Activated CD4-positive, alpha-beta T cell treated with anti-CD3 and anti-CD28 coated beads, Interleukin-2, amount 50 U/mL, for 48 hours (primary cell): Measurements from ENCODE around the gene PCIF1.
"Not testable (repeated sequence)": the region's sequence is repeated elsewhere in the genome, so short reads cannot be mapped to it uniquely, and the experiment has no call there.

Source experiments
- DNase-seq, 2 experiments: peaks; one replicate each; pipeline ENCODE4 v3.0.0-alpha.2; 2020

Gene PCIF1

DNA sequence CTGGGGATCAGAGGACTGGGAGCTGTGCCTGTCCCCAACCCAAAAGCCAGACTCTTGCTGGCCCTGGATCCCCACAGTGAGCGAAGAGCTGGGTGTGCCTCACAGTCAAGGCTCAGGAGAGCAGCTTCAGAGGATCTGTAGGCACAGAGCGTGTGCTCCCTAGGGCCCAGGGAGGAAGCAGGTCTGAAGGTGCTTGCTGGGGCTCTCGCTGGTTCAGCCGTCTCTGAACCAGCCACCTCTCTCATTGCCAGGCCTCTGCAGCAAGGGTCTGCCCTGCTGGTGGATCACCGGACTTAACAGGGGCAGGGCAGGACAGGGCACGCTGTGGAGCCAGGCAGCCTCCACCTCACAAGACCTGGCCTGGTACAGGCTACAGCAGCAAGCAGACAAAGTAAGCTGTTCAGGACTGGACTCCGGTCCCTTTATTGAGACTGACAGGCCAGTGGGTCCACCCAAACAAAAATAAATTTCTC is 13.8 kb downstream of the PCIF1 start:
- DNase-seq, result no peak

DNA sequence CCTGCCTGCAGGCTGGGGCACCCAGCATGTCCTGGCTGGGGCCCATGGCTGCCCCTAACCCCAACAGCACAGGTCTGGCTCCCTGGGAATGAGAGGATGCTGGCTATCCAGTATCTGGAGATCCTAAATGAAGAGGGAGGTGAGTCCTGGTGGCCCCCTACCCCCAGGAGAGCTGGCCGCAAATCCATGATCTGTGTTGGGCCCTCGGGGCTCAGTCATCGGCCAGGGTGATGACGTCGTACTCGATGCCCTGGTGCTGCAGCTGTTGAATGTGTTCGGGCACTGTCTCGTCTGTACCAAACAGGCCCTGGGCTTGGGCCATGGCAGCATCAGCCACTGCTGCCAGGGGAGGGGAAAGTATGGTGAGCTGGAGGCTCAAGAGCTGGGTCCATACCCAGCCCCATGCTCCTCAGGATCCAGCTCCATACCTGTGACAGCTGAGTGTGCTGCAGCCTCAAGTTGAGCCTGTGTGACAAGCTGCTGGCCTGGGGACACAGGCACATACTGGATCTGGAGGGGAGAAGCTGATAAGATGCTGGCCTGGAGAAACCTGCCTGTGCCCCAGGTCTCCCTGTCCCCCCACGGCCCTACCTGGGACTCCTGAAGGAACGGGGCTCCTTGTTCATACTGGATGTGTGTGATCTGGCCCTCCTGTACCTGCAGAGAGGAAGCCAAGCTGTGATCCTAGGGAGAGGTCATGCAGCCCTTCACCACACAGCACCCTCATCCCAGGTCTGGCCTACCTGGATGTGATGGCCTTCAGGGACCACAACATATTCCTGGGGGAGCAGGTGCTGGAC is 14.5 kb downstream of the PCIF1 start:
- DNase-seq, result no peak

DNA sequence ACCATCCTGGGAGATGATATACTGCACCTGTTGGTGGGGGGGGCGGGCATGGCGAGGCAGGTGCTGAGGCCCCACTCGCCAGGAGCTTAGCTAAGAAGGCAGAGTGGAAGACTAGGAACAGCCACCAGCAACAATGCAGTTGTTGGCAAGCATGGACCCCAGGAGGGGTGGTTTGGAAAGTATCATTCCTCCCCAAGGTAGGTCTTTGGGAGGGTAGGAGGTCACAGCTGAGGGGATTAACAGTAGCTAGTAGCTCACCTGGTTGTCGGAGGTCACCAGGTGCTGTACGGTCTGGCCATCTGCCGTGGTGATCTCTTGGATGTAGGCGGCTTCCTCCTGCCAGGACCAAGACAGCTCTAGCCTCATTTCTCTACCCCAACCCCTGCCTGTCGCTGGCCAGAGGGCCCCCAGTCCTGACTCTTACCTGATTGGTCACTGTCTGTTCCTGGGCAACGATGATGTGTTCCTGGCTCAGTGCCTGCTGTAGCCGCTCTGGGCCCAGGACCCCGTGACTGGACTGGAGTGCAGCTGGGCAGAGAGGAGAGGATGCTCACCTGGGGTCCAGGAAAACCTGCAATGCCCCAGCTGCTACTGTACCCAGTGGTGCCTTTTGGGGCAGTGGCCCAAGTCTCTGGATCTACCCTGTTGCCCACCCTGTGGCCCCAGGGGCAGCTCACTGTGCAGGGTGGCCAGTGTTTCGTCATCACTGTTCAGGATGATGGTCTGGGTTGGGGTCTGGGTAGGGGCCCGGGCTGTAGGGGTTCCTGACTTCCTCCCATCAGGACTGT is 15.3 kb downstream of the PCIF1 start:
- DNase-seq, result no peak

DNA sequence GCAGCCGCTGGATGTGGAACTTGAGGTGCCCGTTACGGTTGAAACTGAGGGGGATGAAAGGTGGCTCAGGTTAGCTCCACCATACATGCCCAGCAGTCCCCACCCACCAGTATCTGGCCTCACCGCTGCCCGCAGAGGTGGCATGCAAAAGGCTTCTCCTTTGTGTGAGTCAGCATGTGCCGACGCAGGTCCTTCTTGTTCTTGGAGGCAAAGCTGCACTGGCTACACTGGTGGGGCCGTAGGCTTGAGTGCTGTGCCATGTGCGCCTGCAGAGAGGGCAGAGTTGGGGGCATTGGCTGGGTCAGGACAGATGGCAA is 15.8 kb downstream of the PCIF1 start:
- no peak for DNase-seq

DNA sequence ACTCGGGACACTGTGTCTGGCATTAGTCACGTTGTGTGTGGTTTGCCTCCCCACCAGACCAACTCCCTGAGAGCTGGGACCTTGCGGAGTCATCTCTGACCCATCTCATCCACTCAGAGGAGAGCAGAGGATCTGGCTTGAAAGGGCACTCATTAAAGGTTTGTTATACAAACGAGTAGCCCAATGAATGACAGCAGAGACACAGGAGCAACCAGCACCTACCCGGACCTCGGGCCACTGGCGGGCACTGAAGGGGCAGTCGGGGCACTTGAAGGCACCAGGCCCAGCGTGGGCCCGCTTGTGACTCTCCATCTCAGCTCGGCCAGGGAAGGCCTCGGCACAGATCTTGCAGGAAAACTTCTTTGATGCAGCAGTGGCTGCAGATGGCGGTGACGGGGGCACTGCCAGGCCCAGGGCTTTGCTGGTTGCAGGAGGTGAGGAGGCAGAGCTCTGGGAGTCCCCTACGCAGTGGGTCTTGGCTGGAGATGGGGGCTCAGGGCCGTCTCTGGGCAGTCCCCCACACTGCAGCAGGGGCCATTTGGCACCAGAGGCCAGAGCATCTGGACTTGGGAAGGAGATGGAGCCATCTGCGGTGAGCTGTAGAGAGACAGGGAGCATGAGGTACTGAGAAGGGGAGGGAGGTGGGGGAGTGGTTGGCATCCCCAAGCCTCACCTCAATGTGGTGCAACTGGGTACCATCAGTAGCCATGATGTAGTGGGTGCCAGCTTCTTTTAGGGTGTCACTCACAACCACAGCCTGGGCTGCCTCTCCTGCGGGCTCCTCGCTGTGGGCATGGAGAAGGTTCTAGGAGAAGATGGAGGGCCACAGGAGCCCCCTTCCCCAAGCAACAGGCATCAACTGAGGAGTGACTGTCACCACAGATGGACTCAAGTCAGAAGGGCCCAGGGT is 17.7 kb downstream of the PCIF1 start:
- DNase-seq, result no peak

DNA sequence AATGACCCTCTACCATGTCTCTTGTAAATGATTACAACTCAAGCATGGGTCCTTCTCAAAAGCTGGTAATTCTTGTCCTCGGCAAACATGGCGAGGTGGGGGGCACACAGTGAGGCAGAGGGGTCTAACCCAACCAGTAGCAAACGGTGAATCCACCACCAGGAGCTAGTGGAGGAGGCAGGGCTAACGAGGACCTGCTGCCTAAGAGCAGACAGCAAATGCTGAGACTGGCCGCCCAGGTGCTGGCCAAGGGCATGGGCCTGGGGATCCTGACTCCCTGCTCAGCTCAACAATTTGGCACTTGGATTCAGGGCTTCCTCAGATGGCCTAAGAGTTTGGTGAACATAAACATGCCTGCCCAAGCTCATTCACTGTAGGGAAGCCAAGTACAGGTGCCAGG is 18.4 kb downstream of the PCIF1 start:
- no peak for DNase-seq

DNA sequence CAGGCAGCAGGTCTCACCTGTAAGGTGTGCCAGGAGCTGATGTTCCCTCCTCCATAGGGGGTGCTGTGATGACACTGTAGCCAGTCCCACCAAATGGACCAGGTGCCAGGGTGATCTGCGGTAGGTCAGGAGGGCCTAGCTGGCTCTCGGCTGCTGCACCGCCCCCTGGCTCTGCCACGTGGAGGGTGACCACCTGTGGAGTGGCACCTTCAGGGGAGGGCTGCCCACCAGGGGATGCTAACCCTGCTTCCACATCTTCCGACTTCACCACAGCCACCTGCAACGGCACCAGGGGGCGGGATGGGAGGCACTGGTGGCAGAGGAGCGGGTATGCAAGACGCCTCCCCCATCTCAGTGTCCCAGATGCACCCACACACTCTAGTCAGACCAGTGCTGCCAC is 19.2 kb downstream of the PCIF1 start:
- no peak for DNase-seq

DNA sequence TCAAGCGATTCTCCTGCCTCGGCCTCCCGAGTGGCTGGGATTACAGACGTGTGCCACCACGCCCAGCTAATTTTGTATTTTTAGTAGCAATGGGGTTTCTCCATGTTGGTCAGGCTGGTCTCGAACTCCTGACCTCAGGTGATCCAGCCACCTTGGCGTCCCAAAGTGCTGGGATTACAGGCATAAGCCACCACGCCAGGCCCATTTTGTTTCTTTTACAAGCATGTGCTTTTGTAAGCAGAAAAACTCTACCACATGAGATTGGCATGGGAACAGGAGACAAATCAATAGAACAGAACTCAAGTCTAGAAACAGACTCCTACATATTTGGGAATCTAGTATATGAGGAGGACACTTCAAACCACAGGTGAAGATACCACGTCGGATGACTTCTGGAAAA is 21.8 kb downstream of the PCIF1 start:
- DNase-seq, result not testable (repeated sequence)

DNA sequence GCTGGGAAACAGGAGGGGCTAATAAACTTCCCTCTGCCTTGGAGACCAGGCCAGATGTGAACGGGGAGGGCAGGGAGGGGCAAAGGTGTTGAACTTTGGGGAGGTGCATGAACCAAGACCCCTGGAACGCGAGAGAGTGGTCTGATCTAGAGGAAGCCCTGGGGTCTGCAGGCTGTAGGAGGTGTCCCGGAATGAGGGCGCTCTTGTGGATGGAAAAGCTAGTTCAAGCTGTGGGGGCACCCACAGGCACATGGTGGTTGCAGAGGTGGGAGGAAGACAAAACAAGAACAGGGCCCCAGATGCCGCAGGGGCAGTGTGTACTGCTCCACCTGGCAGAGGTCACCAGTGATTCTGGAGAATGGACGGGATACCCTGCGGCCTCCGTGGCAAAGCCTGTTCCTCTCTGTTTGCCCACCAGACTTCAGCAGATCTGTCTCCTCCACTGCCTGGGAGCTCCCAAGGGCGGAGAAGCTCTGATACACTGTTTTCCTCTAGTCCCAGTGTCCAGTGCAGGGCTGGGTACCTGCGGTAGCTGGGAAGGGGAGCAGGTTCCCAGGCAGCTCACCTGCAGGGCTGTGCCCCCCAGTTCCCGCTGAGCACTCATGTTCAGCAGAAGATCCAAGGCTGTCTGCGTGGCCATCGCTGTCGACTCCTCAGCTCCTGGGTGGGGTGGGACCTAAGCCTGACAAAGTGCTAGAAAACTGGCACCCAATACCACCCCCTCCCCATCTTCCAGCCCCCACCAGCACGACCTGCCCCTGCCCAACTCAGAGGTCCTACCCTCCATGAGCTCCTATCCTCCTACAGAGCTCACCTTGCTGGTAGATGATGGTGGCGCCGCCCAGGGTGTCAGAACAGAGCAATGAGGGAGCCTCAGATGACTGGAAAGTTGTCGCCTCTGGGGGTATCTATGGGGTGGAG is 22.8 kb downstream of the PCIF1 start:
- DNase-seq, result no peak

DNA sequence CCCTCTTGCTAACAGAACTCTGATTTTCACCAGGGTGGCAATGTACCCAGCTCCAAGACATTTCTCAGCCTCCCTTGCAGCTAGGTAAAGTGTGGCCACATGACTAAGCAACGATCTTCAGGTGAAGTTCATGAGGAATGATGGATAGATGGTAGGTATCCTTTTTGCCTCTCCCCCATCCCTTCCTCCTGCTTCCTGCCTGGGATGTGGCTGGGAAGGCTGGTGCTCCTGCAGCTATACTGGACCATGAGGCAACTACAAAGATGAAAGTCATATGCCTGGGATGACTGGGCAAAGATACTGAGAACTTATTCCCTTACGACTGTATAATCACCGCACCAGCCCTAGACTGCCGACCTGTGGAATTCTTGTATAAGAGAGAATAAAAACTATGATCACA is 24.1 kb downstream of the PCIF1 start:
- no peak for DNase-seq

DNA sequence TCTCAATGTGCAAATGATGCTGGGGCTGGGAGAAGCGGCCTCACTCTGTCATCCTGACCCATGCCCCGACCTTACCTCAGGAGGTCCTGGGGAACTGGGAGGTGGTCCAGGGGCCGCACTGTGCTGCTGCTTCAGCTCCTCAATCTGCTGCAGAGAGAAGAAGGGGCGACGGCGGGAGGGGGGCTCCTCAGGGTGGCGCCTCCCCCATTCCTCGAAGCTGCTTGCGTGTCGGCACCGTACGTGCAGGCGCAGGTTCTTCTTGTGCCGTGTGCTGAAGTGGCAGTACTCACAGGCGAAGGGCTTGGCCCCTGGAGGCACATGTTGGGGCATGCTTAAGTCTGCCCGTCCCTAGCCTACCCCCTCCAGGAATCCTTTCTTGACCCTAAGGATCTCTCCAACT is 24.6 kb downstream of the PCIF1 start:
- DNase-seq, result no peak

DNA sequence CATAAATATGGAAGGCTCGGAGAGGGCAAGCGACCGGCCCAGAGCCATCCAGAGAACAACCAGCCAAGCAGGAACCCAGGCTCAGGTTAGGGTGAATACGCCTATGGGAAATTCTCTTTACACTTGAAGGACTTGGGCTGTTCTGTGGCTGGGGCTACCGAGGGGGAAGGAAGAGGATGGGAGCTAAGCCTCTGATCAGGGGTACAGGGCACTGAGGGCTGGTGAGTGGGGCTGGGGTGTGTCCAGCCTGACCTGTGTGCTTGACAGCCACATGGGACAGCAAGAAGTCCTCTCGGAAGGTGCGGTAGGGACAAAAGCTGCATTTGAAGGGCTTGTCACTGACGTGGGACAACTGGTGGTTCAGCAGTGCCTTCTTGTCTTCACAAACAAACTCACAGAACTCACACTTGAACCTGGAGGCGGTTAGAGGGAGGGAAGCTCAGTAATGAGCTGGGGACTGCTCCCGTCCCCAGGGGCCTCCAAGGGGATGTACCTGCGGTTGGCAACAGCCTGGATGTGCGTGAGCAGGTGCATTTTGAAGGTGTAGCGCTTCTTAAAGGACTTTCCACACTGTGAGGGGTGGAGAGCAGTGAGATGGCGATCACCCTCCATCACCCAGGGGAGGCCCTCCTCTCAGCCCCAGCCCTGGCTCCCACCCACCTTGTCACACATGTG is 25.6 kb downstream of the PCIF1 start:
- no peak for DNase-seq

DNA sequence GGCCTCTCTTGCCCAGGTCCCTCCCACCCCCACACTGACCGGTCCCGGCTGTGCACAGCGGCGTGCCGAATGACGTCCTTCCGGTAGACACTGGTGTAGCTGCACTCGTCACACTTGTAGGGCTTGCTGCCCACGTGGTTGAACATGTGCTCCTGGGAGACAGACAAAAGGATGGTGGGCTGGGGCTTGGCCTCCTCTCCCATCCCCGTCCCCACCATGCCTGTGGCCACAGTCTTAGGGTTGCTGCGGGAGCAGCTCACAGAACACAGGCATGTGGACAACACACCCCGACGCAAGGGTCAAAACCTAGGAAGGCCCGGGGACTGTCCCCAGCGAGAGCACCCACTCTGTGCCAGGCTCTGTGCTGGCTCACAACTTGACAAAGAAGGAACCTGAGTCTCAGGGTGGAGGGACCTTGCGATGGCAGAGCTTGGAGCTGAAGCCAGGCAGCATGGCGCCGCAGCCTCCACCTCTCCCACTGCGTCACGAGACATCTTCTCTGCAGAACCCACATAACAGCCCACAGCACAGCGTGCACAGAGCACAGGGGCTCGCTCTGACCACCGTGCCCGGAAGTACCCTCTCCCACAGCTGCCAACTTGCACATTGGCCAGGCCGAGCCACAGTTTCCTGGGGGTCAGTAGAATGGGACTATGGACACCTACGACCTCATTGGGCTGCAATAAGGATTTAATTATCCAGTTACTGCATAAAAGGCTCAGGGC is 27.7 kb downstream of the PCIF1 start:
- no peak for DNase-seq

DNA sequence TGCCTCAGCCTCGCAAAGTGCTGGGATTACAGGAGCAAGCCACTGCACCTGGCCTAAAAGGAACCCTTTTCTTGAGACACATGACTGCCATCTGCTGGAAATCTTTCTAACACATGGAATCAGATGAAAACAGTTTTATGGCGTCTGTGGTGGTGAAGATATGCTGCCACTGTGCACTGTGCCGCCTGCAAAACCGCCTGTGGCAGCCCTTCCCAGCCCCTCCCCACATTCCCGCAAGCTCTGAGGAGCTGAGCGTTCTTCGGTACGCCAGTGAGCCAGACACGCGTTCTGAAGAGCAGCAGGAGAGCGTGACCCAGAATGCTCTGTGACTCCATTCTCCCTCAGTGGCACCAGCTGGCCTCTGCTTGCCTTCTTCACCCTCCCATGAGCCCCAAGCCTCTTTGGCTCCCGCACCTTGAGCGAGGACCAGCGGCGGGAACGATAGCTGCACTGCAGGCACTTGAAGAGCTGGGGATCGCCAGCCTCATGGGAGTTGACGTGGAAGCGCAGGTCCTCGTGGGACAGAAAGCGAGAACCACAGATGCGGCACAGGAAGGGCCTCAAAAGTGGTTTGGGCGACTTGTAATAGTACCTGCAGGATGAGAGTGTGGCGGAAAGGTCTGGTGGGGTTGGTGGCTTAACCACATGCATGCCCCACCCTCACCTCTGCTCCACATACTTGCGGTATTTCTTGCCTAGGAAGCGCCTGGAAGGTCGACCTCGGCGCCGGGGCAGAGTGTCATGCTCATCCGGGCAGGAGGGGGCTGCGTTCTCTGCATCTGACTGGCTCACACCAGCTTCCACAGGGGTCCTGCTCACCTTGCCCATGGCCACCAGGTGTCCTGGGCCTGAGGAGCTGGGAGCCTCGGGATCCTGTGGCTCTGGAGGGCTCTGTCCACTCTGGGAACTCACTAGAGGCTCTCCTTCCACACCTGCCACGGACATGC is 28.8 kb downstream of the PCIF1 start:
- DNase-seq, result no peak

DNA sequence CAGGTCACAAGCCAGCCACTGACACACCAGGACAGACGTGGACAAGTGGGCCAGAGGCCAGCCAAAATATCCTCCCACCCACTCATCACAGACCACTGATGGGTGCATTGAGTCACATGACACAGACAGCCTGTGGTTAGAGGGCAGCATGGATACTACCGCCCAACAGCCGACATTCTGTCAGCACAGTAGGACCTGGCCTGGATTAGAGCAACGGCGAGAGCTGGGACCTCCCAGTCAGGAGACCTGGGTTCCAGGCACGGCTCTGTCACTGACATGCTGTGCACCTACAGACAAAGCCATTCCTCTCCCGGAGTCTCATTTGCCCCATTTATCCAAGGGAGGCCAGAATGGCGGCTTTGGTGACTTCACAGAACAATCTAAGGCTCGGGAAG is 29.5 kb downstream of the PCIF1 start:
- DNase-seq, result no peak

DNA sequence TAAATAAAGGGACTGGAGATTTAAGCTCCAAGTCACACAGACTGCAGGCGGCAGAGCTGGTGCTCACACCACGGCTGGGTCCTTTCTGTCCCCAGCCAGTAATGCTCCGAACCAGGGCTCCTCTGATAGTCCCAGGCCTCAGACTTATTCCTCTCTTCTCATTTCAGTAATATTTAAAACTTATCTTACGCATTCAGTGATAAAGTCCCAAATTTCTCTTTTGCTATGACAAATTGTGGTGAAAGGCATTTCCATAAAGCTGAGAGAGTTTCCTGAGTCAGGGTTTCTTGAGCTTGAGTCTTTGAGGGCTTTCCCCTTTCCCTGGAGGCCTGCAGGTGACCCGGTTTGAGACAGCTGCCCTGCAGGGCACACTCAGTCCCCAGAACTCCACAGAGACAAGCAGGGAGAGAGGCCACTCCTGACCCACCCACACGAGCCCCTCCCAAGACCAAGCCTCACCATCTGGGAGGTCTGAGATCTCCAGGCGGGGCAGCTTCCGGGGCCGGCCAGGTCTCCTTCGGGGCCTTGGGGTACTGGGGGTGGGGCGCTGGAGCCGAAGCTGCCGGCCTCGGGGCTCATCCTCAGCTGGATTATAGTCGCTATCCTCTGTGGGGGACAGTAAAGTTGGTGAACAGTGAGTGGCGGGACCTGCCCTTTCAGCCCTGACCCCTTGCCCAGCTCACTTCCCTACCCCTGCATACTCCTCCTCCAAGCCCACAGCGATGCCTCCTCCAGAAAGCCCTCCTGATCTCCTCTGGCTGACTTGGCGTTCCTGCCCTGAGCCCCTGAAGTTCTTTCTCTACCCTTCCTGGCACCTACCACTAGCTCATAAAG is 30.9 kb downstream of the PCIF1 start:
- no peak for DNase-seq

DNA sequence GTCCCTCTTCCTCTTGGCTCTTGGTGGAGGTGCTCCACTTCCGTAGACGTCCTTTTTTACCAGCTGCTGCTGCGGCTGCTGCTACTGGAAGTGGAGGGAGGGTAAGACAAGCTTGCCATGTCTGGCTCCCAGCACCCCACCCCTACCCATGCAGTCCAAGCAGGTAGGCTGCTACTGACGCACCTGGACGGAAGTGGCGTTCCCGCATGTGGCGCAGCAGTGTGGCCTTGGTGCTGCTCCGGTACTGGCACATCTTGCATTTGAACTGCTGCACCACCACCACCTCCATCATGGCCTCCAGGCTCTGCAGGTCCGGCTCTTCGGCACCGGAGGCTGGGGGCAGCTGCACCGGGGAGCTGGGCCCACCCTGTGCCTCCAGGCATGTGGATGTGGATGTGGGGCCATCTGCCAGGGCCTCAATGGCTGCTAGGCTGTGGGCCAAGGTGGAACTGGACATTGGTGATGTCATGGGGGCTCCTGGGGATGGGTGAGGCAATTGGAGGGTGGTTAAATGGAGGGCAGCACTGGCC is 33.1 kb downstream of the PCIF1 start:
- no peak for DNase-seq

DNA sequence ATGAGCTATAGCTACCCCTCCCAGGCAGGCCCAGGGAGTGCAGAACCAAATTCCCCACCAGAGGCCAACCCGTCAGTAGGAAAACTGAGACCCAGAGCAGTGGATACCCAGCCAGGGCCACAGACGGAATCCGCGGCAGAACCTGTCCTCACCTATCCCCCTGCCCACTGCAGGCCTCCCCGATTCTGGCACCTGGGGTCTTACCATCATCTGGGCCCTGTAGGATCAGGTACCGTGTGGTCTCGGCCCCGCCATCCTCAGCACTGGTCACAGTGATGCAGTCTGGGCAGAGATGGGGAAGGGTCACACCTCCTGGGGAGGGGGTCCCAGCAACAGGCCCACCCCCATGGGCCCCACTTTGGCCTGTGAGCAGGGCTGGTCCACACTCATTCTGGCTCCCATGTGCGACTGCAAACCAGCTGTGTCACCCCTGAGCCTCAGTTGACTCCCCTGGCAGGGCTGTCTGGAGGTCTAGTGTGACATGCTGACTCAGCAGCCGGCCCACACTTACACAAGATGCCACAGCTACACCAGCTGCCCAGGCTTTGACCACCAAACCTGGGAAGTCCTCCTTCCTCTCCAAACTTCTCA is 33.7 kb downstream of the PCIF1 start:
- DNase-seq, result no peak
